Breast epithelium (tissue), 3 donors: ENCODE data around the gene DRAP1.

Experiments used
- CTCF ChIP-seq, 3 donors: fragments of 450-650 bp; IDR thresholded peaks; one replicate each; pipeline ENCODE4 v1.5.1; 2016 to 2017; ENCODE audit warnings: antibody characterized with exemption in 3 of 3, mild to moderate bottlenecking in 3 of 3, moderate library complexity in 3 of 3
- POLR2AphosphoS5 ChIP-seq, 3 donors: sonication (generic); formaldehyde crosslinking; IDR thresholded peaks; one replicate each; pipeline ENCODE4 v1.6.1; 2017; ENCODE audit warnings: antibody characterized with exemption in 3 of 3

- TF ChIP-seq CTCF (IDR thresholded peaks at IDR 0.05) (no peak), POLR2AphosphoS5 (IDR thresholded peaks at IDR 0.05) (no peak)
These were observed 41.6 kb downstream of the DRAP1 start for GRCh38 chr11:65960824-65961266.
